HL-60 (cell line): ENCODE results near the gene SCAI.

Source experiments
- DNase-seq, 2 experiments: peaks; one replicate each; pipeline ENCODE4 v3.0.0-alpha.2; 2010 to 2020; ENCODE audit warnings: low read depth in 1 of 2, low spot score in 1 of 2
- H3K27ac ChIP-seq: fragments of 250-450 bp; sonication (Bioruptor Pico); replicated peaks from 2 replicates; pipeline ENCODE4 v1.5.1; 2020; ENCODE audit warnings: mild to moderate bottlenecking, moderate library complexity
- H3K27me3 ChIP-seq: fragments of 250-450 bp; sonication (Bioruptor Pico); 2 replicates; pipeline ENCODE4 v1.5.1; 2021; ENCODE audit warnings: mild to moderate bottlenecking, moderate library complexity; ENCODE audit not compliant: insufficient read depth, poor library complexity, severe bottlenecking
- H3K4me3 ChIP-seq: replicated peaks from 2 replicates; pipeline ENCODE4 v1.5.1; 2011; ENCODE audit warnings: mild to moderate bottlenecking, control low read depth, low read length; ENCODE audit not compliant: insufficient read depth
- CTCF ChIP-seq: IDR thresholded peaks from one replicate; pipeline ENCODE4 v1.5.1; 2011; ENCODE audit warnings: low read length, control low read depth, inconsistent platforms; ENCODE audit not compliant: insufficient read depth
- GABPA ChIP-seq: IDR thresholded peaks from 2 replicates; pipeline ENCODE4 v1.6.1; 2012; ENCODE audit warnings: low read depth
- POLR2AphosphoS5 ChIP-seq: IDR thresholded peaks from 2 replicates; pipeline ENCODE4 v1.6.1; 2012; ENCODE audit warnings: low read depth
- REST ChIP-seq: IDR thresholded peaks from 2 replicates; pipeline ENCODE4 v1.6.1; 2012; ENCODE audit warnings: low read depth; ENCODE audit not compliant: insufficient replicate concordance
- SPI1 ChIP-seq: IDR thresholded peaks from 2 replicates; pipeline ENCODE4 v1.6.1; 2012; ENCODE audit warnings: low read depth, mild to moderate bottlenecking, borderline replicate concordance

SCAI gene

GRCh38 chr9:125141751-125142150 lies 1.6 kb downstream of the SCAI start:
- Histone ChIP-seq H3K27me3 (no peaks in the 10 kb centered on the region), H3K27ac (no peak overlapping the region), H3K4me3 (no peak overlapping the region)
- TF ChIP-seq REST (no peak), POLR2AphosphoS5 (no peak), CTCF (no peak), GABPA (no peak), SPI1 (no peak)
- no peak for DNase-seq

GRCh38 chr9:125141251-125141650 lies 2.1 kb downstream of the SCAI start:
- Histone ChIP-seq H3K27ac (no peak overlapping the region), H3K4me3 (no peak overlapping the region), H3K27me3 (no peaks in the 10 kb centered on the region)
- no peak for DNase-seq
- TF ChIP-seq REST (no peak), GABPA (no peak), CTCF (no peak), POLR2AphosphoS5 (no peak), SPI1 (no peak)

GRCh38 chr9:125140576-125140975 lies 2.8 kb downstream of the SCAI start:
- Histone ChIP-seq H3K4me3 (no peak overlapping the region), H3K27ac (no peak overlapping the region), H3K27me3 (no peaks in the 10 kb centered on the region)
- TF ChIP-seq GABPA (no peak), SPI1 (no peak), POLR2AphosphoS5 (no peak), CTCF (no peak), REST (no peak)
- DNase-seq: no peak
